ENCODE results near the gene KCNMA1. TPM values are rescaled to one million over a fixed set of nuclear protein-coding genes. Genes with fewer than 3 reads are reported as not detected.

Gene KCNMA1
- total RNA-seq, 4 donors from 2014 or later: 4.6 to 10.5 (median 7.8) TPM

DNA sequence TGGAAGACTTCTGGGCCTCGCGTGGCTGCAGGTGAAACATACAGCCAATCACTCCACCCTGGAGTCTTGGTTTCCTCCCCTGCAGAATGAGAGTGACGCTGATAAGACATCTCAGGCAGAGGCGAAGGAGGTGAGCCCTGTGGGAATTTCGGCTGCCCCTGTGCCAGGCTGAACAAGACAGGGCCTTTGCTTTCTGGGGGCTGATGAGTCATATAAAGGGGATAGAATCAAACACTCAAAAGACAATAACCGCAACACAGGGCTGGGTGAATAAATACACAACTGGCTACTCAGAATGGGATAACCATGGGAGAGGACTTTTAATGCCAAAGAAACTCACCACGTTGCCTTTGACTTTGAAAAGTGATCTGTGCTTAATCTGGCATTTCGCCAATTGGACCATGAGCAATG is 143.8 kb downstream of the KCNMA1 start:
- TF ChIP-seq, protein P1, sequence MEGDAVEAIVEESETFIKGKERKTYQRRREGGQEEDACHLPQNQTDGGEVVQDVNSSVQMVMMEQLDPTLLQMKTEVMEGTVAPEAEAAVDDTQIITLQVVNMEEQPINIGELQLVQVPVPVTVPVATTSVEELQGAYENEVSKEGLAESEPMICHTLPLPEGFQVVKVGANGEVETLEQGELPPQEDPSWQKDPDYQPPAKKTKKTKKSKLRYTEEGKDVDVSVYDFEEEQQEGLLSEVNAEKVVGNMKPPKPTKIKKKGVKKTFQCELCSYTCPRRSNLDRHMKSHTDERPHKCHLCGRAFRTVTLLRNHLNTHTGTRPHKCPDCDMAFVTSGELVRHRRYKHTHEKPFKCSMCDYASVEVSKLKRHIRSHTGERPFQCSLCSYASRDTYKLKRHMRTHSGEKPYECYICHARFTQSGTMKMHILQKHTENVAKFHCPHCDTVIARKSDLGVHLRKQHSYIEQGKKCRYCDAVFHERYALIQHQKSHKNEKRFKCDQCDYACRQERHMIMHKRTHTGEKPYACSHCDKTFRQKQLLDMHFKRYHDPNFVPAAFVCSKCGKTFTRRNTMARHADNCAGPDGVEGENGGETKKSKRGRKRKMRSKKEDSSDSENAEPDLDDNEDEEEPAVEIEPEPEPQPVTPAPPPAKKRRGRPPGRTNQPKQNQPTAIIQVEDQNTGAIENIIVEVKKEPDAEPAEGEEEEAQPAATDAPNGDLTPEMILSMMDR (IDR thresholded peaks at IDR 0.05): no peak
- Histone ChIP-seq H3K36me3 (no peaks in the 10 kb centered on the region), H3K4me1 (no peaks in the 10 kb centered on the region), H3K4me3 (no peak overlapping the region), H3K9me3 (no peaks in the 10 kb centered on the region), H3K27me3 (no peaks in the 10 kb centered on the region), H3K27ac (no peak overlapping the region)
- no peak for DNase-seq (ENCODE audit: low spot score in 2 of 2)
- WGBS: 80% methylated on average over 7 of the region's 8 CpGs

DNA sequence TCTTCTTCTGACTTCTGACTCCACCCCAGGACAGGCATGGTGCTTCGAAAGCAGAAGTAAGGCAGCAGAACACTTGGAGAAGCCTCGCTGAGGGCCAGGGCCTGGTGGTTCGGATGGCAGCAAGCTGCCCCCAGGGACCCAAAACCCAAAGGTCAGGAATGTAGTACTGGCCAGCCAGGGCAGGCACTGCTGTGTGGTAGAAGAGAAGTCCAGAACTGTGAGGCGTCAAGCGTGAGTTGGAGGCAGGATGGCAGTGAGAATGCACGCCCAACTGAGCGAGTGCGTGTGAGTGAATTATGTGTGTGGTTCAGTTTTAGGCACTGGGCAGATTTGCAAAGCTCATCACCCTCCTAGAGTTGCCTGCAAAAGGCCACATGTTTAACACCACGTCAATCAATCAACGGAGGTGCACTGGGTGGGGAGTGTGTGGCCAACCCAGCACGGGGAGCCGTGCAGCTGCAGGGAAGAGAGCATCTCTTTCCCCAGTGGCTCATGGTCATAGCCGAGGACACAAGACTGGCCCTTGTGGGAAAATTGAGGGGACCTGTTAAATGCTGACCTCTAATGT is 144.3 kb downstream of the KCNMA1 start:
- Histone ChIP-seq H3K4me1 (no peaks in the 10 kb centered on the region), H3K4me3 (no peak overlapping the region), H3K27me3 (no peaks in the 10 kb centered on the region), H3K27ac (no peak overlapping the region), H3K36me3 (no peaks in the 10 kb centered on the region), H3K9me3 (no peaks in the 10 kb centered on the region)
- no peak for TF ChIP-seq POLR2AphosphoS5 (IDR thresholded peaks at IDR 0.05)
- TF ChIP-seq POLR2A (IDR thresholded peaks at IDR 0.05): no peak
- TF ChIP-seq EP300 (IDR thresholded peaks at IDR 0.05): no peak
- TF ChIP-seq, protein P1 (IDR thresholded peaks at IDR 0.05): no peak
- no peak for DNase-seq (ENCODE audit: low spot score in 2 of 2)
- WGBS: 94% methylated on average over 11 of the region's 13 CpGs

DNA sequence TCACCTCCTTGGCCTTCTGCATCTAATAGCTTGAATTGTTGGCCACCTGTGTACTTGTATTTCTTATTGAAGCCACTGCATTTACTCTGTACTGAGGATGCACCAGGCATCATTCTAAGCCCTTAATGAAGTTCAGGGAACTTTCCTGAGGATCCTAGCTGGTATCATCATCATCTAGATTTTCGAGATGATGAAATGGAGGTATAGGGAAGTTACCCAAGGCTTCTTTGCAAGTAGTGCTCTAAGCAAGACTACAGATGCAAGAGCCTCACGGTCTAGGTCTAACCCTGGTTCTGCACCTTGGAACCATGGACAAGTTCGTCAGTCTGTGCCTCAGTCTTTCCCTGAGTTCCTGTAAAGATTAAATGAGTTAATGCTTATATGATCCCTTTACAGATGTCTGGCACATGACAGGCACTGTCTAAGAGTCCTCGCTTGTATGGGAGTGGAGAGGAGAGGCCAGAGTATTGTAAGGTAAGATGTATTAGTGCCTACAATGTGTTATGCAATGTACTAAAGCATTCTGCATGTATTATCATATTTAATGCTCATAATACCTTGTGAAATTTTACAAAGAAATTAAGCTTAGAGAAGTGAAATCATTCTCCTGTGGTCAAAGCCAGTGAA is 145.1 kb downstream of the KCNMA1 start:
- Histone ChIP-seq H3K27ac (no peak overlapping the region), H3K4me3 (no peak overlapping the region), H3K36me3 (no peaks in the 10 kb centered on the region), H3K9me3 (no peaks in the 10 kb centered on the region), H3K4me1 (no peaks in the 10 kb centered on the region), H3K27me3 (no peaks in the 10 kb centered on the region)
- 91% methylated on average over 4 of the region's 4 CpGs for WGBS
- no peak for TF ChIP-seq POLR2AphosphoS5 (IDR thresholded peaks at IDR 0.05)
- TF ChIP-seq EP300 (IDR thresholded peaks at IDR 0.05): no peak
- TF ChIP-seq, protein P1 (IDR thresholded peaks at IDR 0.05): no peak
- no peak for TF ChIP-seq POLR2A (IDR thresholded peaks at IDR 0.05)
- DNase-seq (ENCODE audit: low spot score in 2 of 2): no peak

- no peak for DNase-seq (ENCODE audit: low spot score in 2 of 2)
- WGBS: 87% methylated on average over 6 of the region's 6 CpGs
- no peaks in the 10 kb centered on the region for H3K27me3 ChIP-seq
- H3K36me3 ChIP-seq: no peaks in the 10 kb centered on the region
- H3K27ac ChIP-seq: no peak overlapping the region
- TF ChIP-seq POLR2A (IDR thresholded peaks at IDR 0.05): no peak
- TF ChIP-seq, protein P1 (IDR thresholded peaks at IDR 0.05): no peak
- no peak for TF ChIP-seq EP300 (IDR thresholded peaks at IDR 0.05)
- TF ChIP-seq POLR2AphosphoS5 (IDR thresholded peaks at IDR 0.05): no peak
- no peaks in the 10 kb centered on the region for H3K9me3 ChIP-seq
- H3K4me3 ChIP-seq: no peak overlapping the region
- H3K4me1 ChIP-seq: no peaks in the 10 kb centered on the region
These were observed 146.9 kb downstream of the KCNMA1 start for GRCh38 chr10:77490534-77491314.

DNA sequence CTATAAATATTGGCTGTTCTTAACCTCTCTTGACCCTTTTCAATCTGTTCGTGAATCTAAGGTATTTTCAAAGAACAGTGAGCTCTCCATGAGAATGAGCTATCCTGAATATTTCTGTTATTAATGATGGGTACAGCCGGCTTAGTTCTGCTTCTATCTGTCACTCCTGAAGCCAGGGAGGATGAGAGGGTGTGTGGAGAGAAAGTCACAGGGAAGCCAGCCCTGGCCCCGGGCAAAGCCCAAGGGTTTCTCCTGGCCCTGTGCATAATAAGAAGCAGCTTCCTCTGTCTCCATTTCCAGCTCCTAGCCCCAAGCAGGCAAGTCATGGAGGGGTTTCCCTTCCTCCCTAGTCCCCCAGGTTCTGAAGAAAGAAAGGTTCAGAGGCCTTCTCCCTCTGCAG is 151.1 kb downstream of the KCNMA1 start:
- Histone ChIP-seq H3K27ac (no peak overlapping the region), H3K4me3 (no peak overlapping the region)
- no peak for DNase-seq (ENCODE audit: low spot score in 2 of 2)

More for the DNA sequence above, 151.1 kb downstream of the KCNMA1 start:
- no peaks in the 10 kb centered on the region for H3K9me3 ChIP-seq
- peaks cover 7% of the 10 kb centered on the region for H3K27me3 ChIP-seq
- no peaks in the 10 kb centered on the region for H3K4me1 ChIP-seq
- H3K36me3 ChIP-seq: no peaks in the 10 kb centered on the region
- 86% methylated on average over 3 of the region's 3 CpGs for WGBS
- TF ChIP-seq, protein P1 (IDR thresholded peaks at IDR 0.05): no peak
- TF ChIP-seq POLR2A (IDR thresholded peaks at IDR 0.05) (no peak), POLR2AphosphoS5 (IDR thresholded peaks at IDR 0.05) (no peak), EP300 (IDR thresholded peaks at IDR 0.05) (no peak)
